Measurements from ENCODE around the gene RNF130. TPM values are rescaled to one million over a fixed set of nuclear protein-coding genes. Genes with fewer than 3 reads are reported as not detected.

The RNF130 gene
- total and polyA plus RNA-seq, 9 of the 15 experiments (the other 6 are each of a cell fraction or from before 2014, with no cell fraction given): 5.8 to 39.4 (median 27.1) TPM

DNA sequence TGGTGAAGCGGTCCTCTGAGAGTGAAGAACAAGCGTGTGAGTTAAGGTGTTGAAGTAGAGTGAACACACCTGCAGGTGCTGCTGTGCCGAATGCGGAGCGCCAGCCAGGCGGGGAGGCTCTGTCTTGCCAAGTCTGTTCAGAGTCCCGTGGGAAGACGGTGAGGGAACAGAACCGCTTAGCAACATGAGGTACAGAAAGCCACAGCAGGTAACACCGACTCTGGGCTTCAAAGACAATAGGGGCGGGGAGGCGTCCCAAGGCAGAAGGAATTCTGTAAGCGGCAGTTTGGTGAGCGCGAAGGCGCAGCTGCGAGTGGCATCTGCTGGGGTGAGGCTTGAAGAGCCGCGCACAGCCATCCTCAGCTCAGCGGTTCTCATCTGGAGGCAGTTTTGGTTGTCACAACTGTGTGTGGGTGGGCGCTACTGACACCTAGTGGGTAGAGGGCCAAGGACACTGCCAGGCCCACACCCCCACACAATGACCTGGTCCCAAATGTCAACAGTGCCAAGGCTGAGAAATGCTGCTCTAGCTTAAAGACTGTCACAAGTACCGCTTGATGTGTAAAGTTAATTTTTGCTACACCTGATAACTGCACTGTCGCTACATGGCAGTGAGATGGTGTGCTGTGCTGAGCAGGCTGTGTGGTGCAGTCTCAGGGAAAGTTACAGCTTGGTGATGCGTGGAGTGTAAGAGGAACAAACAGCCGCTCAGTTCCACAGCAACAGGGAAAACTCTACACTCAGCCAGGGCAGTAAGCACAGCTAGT, 96.4 kb downstream of the RNF130 start (continued):
- TF ChIP-seq, protein P1, sequence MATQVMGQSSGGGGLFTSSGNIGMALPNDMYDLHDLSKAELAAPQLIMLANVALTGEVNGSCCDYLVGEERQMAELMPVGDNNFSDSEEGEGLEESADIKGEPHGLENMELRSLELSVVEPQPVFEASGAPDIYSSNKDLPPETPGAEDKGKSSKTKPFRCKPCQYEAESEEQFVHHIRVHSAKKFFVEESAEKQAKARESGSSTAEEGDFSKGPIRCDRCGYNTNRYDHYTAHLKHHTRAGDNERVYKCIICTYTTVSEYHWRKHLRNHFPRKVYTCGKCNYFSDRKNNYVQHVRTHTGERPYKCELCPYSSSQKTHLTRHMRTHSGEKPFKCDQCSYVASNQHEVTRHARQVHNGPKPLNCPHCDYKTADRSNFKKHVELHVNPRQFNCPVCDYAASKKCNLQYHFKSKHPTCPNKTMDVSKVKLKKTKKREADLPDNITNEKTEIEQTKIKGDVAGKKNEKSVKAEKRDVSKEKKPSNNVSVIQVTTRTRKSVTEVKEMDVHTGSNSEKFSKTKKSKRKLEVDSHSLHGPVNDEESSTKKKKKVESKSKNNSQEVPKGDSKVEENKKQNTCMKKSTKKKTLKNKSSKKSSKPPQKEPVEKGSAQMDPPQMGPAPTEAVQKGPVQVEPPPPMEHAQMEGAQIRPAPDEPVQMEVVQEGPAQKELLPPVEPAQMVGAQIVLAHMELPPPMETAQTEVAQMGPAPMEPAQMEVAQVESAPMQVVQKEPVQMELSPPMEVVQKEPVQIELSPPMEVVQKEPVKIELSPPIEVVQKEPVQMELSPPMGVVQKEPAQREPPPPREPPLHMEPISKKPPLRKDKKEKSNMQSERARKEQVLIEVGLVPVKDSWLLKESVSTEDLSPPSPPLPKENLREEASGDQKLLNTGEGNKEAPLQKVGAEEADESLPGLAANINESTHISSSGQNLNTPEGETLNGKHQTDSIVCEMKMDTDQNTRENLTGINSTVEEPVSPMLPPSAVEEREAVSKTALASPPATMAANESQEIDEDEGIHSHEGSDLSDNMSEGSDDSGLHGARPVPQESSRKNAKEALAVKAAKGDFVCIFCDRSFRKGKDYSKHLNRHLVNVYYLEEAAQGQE (IDR thresholded peaks at IDR 0.05; ENCODE audit: borderline replicate concordance): peak; percentile 30; the same call in 1 of the 2 replicates
- TF ChIP-seq, protein P1 (CRISPR knock-in tag; IDR thresholded peaks at IDR 0.05; ENCODE audit: low read depth): no peak
- TF ChIP-seq CTBP1 (IDR thresholded peaks at IDR 0.05; ENCODE audit: borderline replicate concordance) (no peak), HMGN3 (IDR thresholded peaks at IDR 0.05; ENCODE audit: borderline replicate concordance, extremely low read depth, insufficient read length, low read depth, low read length) (no peak), SMC3 (conservative IDR thresholded peaks at IDR 0.05; ENCODE audit: insufficient read depth, low read depth, low read length) (peak; percentile 42; the same call in 1 of the 2 replicates), ARID2 (IDR thresholded peaks at IDR 0.05) (no peak), PCBP1 (IDR thresholded peaks at IDR 0.05; ENCODE audit: low read depth, low read length, poor library complexity, severe bottlenecking) (no peak), HEY1 (CRISPR knock-in tag; IDR thresholded peaks at IDR 0.05; ENCODE audit: borderline replicate concordance) (no peak), ZNF77 (CRISPR knock-in tag; IDR thresholded peaks at IDR 0.05) (no peak), HMG20B (CRISPR knock-in tag; IDR thresholded peaks at IDR 0.05) (no peak), ZNF174 (CRISPR knock-in tag; IDR thresholded peaks at IDR 0.05) (no peak)
- TF ChIP-seq, protein P2, sequence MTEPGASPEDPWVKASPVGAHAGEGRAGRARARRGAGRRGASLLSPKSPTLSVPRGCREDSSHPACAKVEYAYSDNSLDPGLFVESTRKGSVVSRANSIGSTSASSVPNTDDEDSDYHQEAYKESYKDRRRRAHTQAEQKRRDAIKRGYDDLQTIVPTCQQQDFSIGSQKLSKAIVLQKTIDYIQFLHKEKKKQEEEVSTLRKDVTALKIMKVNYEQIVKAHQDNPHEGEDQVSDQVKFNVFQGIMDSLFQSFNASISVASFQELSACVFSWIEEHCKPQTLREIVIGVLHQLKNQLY (CRISPR knock-in tag; conservative IDR thresholded peaks at IDR 0.05): no peak
- TF ChIP-seq, protein P3, sequence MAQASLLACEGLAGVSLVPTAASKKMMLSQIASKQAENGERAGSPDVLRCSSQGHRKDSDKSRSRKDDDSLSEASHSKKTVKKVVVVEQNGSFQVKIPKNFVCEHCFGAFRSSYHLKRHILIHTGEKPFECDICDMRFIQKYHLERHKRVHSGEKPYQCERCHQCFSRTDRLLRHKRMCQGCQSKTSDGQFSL (CRISPR knock-in tag; IDR thresholded peaks at IDR 0.05): peak; percentile 92
- TF ChIP-seq, protein P3 (tag; IDR thresholded peaks at IDR 0.05): no peak
